Progenitor cell of endocrine pancreas (in vitro differentiated cells): ENCODE data around the gene MRAP. TPM values are rescaled to one million over a fixed set of nuclear protein-coding genes. Genes with fewer than 3 reads are reported as not detected.

ENCODE experiments used
- DNase-seq: peaks from one replicate; pipeline ENCODE4 v3.0.0; 2021; ENCODE audit warnings: low spot score; ENCODE audit not compliant: unreplicated experiment
- H3K27ac Mint-ChIP-seq: 2 replicates; pipeline ENCODE4 v1.8.0; 2021; ENCODE audit warnings: mild to moderate bottlenecking, moderate library complexity, mixed read lengths
- H3K27me3 Mint-ChIP-seq: 2 replicates; pipeline ENCODE4 v1.8.0; 2021; ENCODE audit warnings: mixed read lengths
- H3K36me3 Mint-ChIP-seq: 2 replicates; pipeline ENCODE4 v1.8.0; 2022; ENCODE audit warnings: mixed read lengths; ENCODE audit not compliant: insufficient read depth
- H3K4me1 Mint-ChIP-seq: 2 replicates; pipeline ENCODE4 v1.8.0; 2021; ENCODE audit warnings: low read depth, mixed read lengths
- H3K4me3 Mint-ChIP-seq: 2 replicates; pipeline ENCODE4 v1.8.0; 2021; ENCODE audit warnings: low read depth, mild to moderate bottlenecking, moderate library complexity, mixed read lengths
- H3K9me3 Mint-ChIP-seq: 2 replicates; pipeline ENCODE4 v1.8.0; 2021; ENCODE audit warnings: low read depth, mixed read lengths
- total RNA-seq: library from RNA; stranded (reverse); gene quantifications from 2 replicates; pipeline ENCODE4 v1.2.1, GENCODE V29; 2021
- TF ChIP-seq, protein P1 (sequence below): fragments of 200-600 bp; sonication (generic); IDR thresholded peaks from one replicate; pipeline ENCODE4 v1.5.0; 2021; ENCODE audit warnings: antibody characterized with exemption, mild to moderate bottlenecking; ENCODE audit not compliant: unreplicated experiment

Gene MRAP
- total RNA-seq, 1 donor from 2014 or later, result 1.2 TPM

GRCh38 chr21:32340863-32341848 lies 42.5 kb downstream of the MRAP start:
- Mint-ChIP-seq H3K36me3 (peaks cover 32% of the 10 kb centered on the region), H3K27me3 (no peaks in the 10 kb centered on the region), H3K4me1 (no peaks in the 10 kb centered on the region), H3K9me3 (peaks cover 8% of the 10 kb centered on the region), H3K27ac (no peak overlapping the region), H3K4me3 (no peak overlapping the region)
- DNase-seq, result no peak
- TF ChIP-seq, protein P1, sequence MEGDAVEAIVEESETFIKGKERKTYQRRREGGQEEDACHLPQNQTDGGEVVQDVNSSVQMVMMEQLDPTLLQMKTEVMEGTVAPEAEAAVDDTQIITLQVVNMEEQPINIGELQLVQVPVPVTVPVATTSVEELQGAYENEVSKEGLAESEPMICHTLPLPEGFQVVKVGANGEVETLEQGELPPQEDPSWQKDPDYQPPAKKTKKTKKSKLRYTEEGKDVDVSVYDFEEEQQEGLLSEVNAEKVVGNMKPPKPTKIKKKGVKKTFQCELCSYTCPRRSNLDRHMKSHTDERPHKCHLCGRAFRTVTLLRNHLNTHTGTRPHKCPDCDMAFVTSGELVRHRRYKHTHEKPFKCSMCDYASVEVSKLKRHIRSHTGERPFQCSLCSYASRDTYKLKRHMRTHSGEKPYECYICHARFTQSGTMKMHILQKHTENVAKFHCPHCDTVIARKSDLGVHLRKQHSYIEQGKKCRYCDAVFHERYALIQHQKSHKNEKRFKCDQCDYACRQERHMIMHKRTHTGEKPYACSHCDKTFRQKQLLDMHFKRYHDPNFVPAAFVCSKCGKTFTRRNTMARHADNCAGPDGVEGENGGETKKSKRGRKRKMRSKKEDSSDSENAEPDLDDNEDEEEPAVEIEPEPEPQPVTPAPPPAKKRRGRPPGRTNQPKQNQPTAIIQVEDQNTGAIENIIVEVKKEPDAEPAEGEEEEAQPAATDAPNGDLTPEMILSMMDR, result no peak

DNA sequence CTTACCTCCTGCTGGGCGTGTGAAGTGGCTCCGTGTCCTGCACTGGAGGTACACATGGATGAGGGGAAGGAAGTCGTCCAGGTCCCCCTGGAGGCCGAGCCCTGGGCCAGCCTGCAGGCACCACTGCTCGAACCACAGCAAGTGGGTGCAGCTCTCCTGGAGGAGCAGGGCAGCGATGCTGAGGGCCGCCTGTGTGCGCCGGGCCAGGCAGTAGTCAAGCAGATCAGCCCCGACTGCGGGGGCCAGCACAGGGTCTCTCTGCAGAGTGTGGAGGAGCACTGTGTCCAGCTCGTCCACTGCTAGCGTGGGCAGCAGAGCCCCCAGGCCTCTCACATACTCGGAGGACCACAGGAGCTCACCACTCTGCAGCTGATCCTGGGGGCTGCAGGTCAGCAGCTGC lies 48.3 kb downstream of the MRAP start:
- Mint-ChIP-seq H3K36me3 (peaks cover 36% of the 10 kb centered on the region), H3K4me3 (no peak overlapping the region), H3K27me3 (no peaks in the 10 kb centered on the region), H3K4me1 (no peaks in the 10 kb centered on the region), H3K27ac (no peak overlapping the region), H3K9me3 (peaks cover 8% of the 10 kb centered on the region)
- TF ChIP-seq, protein P1, result no peak
- no peak for DNase-seq

DNA sequence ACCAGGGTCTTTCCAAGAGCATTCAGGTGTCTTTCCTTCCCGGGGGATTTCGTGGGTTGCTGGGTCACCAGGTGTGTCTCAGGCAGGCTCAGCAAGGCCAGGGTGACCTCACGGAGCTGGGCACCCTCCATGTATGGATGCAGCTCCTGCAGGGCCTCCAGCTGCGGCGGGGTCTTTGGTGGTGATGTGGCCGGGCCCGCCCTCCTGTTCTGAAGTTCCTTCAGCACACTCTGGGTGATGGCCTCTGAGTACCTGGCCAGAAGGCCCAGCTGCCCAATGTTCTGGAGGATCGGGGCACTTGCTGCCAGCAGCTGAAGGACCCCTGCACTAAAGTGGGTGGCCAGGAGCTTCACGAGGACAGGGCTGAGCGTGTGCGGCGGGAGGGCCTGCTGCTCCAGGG lies 48.7 kb downstream of the MRAP start:
- Mint-ChIP-seq H3K4me3 (no peak overlapping the region), H3K27ac (no peak overlapping the region), H3K27me3 (no peaks in the 10 kb centered on the region), H3K4me1 (no peaks in the 10 kb centered on the region), H3K9me3 (peaks cover 8% of the 10 kb centered on the region), H3K36me3 (peaks cover 37% of the 10 kb centered on the region)
- no peak for DNase-seq
- TF ChIP-seq, protein P1, result no peak

DNA sequence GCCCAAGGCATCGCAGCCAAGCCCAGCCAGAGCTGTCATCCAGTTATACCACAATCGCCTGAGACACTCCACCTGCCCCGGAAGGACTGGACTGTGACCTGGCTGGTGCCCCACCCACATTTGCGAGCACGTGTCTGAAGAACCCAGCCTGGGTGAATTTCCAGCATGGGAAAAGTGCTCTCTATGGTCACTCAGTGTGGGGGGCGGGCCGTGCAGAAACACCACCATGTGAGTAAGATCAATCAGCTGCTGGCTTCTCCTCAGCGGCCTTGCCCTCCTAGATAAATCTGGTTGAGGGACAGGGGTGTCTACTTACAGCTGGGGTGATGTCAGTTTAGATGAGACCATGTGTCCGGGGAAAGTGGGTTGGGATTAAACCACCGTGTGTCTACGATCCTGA lies 49.3 kb downstream of the MRAP start:
- Mint-ChIP-seq H3K4me3 (no peak overlapping the region), H3K27ac (no peak overlapping the region), H3K36me3 (peaks cover 37% of the 10 kb centered on the region), H3K9me3 (peaks cover 8% of the 10 kb centered on the region), H3K27me3 (no peaks in the 10 kb centered on the region), H3K4me1 (no peaks in the 10 kb centered on the region)
- TF ChIP-seq, protein P1, result no peak
- no peak for DNase-seq

GRCh38 chr21:32348604-32349332 lies 50.1 kb downstream of the MRAP start:
- Mint-ChIP-seq H3K27ac (no peak overlapping the region), H3K36me3 (peaks cover 31% of the 10 kb centered on the region), H3K27me3 (no peaks in the 10 kb centered on the region), H3K9me3 (peaks cover 5% of the 10 kb centered on the region), H3K4me1 (no peaks in the 10 kb centered on the region), H3K4me3 (no peak overlapping the region)
- TF ChIP-seq, protein P1, result no peak
- no peak for DNase-seq
